Neural crest cell (in vitro differentiated cells): ENCODE data around the gene KDM2A. TPM values are rescaled to one million over a fixed set of nuclear protein-coding genes. Genes with fewer than 3 reads are reported as not detected.
A peak's percentile ranks its signal among the peaks of the same experiment; 100 is the strongest.

ENCODE experiments used
- DNase-seq: peaks from one replicate; pipeline ENCODE4 v3.0.0; 2021; ENCODE audit warnings: low read depth, mixed read lengths, low spot score
- H3K27ac Mint-ChIP-seq: one replicate; pipeline ENCODE4 v1.8.0; 2021; ENCODE audit warnings: mild to moderate bottlenecking, mixed read lengths; ENCODE audit not compliant: unreplicated experiment
- H3K27me3 Mint-ChIP-seq: 2 replicates; pipeline ENCODE4 v1.8.0; 2021; ENCODE audit warnings: low read depth, mild to moderate bottlenecking, mixed read lengths
- H3K36me3 Mint-ChIP-seq: 2 replicates; pipeline ENCODE4 v1.8.0; 2021; ENCODE audit warnings: low read depth, mild to moderate bottlenecking, mixed read lengths
- H3K4me1 Mint-ChIP-seq: 2 replicates; pipeline ENCODE4 v1.8.0; 2021; ENCODE audit warnings: mixed read lengths
- H3K4me3 Mint-ChIP-seq: one replicate; pipeline ENCODE4 v1.8.0; 2021; ENCODE audit warnings: mild to moderate bottlenecking, mixed read lengths
- H3K9me3 Mint-ChIP-seq: 2 replicates; pipeline ENCODE4 v1.8.0; 2021; ENCODE audit warnings: mixed read lengths
- CTCF ChIP-seq: fragments of 200-600 bp; sonication (generic); conservative IDR thresholded peaks from 2 replicates; pipeline ENCODE4 v1.5.0; 2021; ENCODE audit warnings: antibody characterized with exemption, mild to moderate bottlenecking
- total RNA-seq: library from RNA; stranded (reverse); gene quantifications from 2 replicates; pipeline ENCODE4 v1.2.1, GENCODE V29; 2021

Gene KDM2A
- total RNA-seq, 1 donor from 2014 or later = 67.4 TPM

GRCh38 chr11:67113231-67113721, 5.8 kb upstream of the KDM2A start:
- no peaks in the 10 kb centered on the region for H3K36me3 Mint-ChIP-seq
- no peak overlapping the region for H3K4me3 Mint-ChIP-seq
- H3K27me3 Mint-ChIP-seq = peaks cover 2% of the 10 kb centered on the region
- no peak for TF ChIP-seq CTCF
- H3K9me3 Mint-ChIP-seq = no peaks in the 10 kb centered on the region
- DNase-seq = no peak
- peaks cover 8% of the 10 kb centered on the region for H3K4me1 Mint-ChIP-seq
- H3K27ac Mint-ChIP-seq = no peak overlapping the region

- no peaks in the 10 kb centered on the region for H3K9me3 Mint-ChIP-seq
- DNase-seq = no peak
- peaks cover 8% of the 10 kb centered on the region for H3K4me1 Mint-ChIP-seq
- no peak overlapping the region for H3K27ac Mint-ChIP-seq
- H3K4me3 Mint-ChIP-seq = no peak overlapping the region
- peaks cover 2% of the 10 kb centered on the region for H3K27me3 Mint-ChIP-seq
- no peaks in the 10 kb centered on the region for H3K36me3 Mint-ChIP-seq
- TF ChIP-seq CTCF = no peak
Observed at GRCh38 chr11:67114275-67114896, 4.7 kb upstream of the KDM2A start.

DNA sequence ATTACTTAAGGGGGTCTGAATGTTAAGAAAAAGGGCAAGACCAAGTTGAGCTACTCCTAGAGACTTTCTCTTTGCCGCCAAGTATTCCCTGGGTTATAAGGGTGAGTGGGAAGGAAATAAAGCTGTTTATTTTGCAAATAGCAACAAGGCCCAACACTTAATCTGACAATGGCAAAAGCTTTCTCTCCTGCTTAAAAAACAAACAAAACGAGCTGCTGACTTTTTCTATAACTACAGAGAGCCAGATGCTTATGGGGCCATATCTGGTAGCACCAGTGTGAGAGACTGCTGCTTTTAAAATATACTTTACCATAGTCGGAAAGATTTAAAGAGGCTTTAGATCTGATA, 2.3 kb upstream of the KDM2A start:
- TF ChIP-seq CTCF = no peak
- H3K4me1 Mint-ChIP-seq = peaks cover 24% of the 10 kb centered on the region
- no peak for DNase-seq
- peaks cover 2% of the 10 kb centered on the region for H3K27me3 Mint-ChIP-seq
- no peaks in the 10 kb centered on the region for H3K36me3 Mint-ChIP-seq
- H3K9me3 Mint-ChIP-seq = no peaks in the 10 kb centered on the region
- H3K4me3 Mint-ChIP-seq = peak overlapping the region; percentile 91
- H3K27ac Mint-ChIP-seq = no peak overlapping the region

GRCh38 chr11:67117176-67117575, 1.9 kb upstream of the KDM2A start:
- no peaks in the 10 kb centered on the region for H3K36me3 Mint-ChIP-seq
- H3K27me3 Mint-ChIP-seq = peaks cover 2% of the 10 kb centered on the region
- no peaks in the 10 kb centered on the region for H3K9me3 Mint-ChIP-seq
- TF ChIP-seq CTCF = no peak
- H3K4me3 Mint-ChIP-seq = peak overlapping the region; percentile 91
- no peak for DNase-seq
- peaks cover 27% of the 10 kb centered on the region for H3K4me1 Mint-ChIP-seq
- H3K27ac Mint-ChIP-seq = peak overlapping the region; percentile 81

DNA sequence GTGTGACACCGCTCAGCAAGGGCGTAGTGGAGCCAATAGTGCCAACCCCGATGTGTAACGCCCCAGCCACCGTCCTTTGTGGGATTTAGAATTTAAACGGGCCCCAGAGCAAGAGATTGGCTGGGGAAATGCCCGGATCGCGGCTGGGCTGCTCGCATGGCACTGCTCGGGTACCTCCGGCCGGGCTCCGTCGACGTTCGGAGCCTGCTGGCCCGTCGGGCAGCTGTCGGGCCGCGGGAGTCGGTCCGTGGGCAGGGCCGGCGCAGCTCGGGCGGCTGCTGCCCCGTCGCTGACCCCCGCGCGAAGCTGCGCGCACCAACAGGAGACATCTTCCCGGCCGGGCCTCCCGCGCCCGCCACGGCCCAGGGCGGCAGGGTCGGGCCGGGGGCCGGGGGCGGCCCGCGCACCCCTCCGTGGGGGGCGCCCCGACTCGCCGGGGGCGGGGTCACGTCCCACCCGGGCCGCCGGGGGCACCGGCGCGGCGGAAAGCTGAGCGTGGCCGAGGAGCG, 1.3 kb upstream of the KDM2A start:
- H3K9me3 Mint-ChIP-seq = no peaks in the 10 kb centered on the region
- DNase-seq = peak; percentile 12
- H3K36me3 Mint-ChIP-seq = no peaks in the 10 kb centered on the region
- TF ChIP-seq CTCF = no peak
- peak overlapping the region; percentile 81 for H3K27ac Mint-ChIP-seq
- peaks cover 2% of the 10 kb centered on the region for H3K27me3 Mint-ChIP-seq
- peaks cover 27% of the 10 kb centered on the region for H3K4me1 Mint-ChIP-seq
- peak overlapping the region; percentile 91 for H3K4me3 Mint-ChIP-seq
